GM19452 (cell line): ENCODE results near the gene TDRD15.
"Not testable (repeated sequence)": the region's sequence is repeated elsewhere in the genome, so short reads cannot be mapped to it uniquely, and the experiment has no call there.

Experiments used
- ATAC-seq: cut with Tn5 transposase; IDR thresholded peaks from one replicate; pipeline ENCODE4 v1.9.1; 2021; ENCODE audit not compliant: unreplicated experiment

Gene TDRD15

DNA sequence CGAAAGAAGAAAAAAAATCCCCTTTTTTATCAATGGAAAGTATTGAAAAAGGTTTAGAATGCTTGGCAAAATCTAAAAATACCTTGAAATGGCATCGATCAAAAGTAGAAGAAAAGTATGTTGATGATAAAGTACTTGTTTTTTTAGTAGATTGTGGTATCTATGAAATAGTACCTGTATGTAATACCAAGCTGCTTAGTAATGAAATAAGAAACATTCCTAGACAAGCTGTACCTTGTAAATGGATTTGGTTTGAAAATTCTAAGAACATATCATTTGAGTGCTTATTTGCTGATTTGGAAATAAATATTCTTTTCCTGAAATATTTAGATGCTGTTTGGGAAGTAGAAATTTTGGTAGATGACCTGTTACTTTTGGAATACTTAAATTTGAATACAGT is 18.4 kb downstream of the TDRD15 start:
- no peak for ATAC-seq

DNA sequence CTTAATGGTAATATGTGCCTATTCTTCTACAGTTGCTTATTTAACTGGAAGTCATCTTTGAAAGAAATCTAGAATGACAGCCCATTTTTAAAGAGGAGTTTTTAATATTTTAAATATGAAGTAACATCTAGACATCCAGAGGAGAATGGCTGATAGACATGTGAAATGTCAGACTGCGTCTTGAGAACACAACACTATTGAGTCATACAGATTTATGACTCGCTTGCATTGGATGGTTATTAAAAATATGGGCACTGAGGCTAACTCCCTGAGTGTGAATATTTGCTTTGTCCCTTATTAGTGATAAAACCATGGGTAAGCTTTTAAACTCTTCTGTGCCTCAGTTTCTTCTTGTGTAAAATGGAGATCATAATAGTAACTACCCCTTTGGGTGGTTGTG is 22.9 kb downstream of the TDRD15 start:
- no peak for ATAC-seq

DNA sequence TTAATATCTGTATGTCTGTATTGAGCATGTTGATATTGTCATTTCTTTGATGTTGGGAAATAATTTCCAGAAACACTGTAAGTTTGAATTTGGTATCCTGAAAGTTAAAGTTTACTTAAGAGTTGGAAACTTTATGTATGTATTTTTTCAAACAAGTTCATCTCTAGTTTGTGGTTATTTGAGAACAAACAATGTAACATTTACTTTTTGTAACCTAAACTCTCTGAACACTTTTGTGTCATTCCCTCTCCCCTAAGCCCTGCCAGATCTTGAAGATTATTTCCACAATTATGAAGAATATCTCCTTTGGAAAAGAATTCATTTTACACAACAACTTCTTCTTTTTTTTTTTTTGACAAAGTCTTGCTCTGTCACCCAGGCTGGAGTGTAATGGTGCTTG is 24.9 kb downstream of the TDRD15 start:
- ATAC-seq: no peak

DNA sequence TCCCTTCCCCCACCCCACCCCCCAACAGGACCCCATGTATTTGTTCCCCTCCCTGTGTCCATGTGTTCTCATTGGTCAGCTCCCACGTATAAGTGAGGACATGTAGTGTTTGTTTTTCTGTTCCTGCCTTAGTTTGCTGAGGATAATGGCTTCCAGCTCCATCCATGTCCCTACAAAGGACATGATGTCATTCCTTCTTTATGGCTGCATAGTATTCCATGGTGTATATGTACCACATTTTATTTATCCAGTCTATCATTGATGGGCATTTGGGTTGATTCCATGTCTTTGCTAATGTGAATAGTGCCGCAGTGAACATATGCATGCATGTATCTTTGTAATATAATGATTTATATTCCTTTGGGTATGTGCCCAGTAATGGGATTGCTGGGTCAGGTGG is 27.5 kb downstream of the TDRD15 start:
- not testable (repeated sequence) for ATAC-seq

DNA sequence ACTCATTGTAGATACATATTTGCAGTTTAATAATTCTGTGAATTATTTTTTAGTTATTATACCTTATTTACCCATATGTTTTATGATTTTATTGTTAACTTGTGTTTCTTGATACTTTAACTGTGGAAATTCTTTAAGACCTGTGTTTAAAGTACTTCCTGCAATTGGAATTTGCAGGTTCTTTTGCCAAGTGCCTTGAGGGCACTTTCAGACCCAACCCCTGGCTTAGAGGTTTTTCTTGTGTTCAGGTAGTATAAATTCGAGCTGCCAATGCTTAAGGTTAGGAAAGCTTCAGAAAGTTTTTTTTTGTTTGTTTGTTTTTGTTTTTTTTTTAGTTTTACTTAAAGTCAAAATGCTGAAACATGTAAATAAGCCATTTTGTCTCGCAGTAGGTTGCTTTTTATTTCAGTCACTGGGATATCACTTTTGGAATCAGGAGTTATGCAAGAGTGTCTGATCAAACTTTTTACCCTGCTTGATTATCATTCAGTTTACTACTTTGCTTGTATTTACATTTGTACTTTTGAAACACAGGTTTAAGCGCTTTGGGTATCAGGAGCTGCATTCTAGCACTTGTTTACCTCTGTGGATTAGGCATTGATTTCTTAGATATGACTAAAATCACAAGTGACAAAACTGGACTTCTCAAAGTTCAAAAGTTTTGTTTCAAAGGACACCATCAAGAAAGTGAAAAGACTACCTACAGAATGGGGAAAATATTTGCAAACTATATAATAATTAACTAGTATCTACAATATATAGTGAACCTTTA is 31.8 kb downstream of the TDRD15 start:
- ATAC-seq: no peak

DNA sequence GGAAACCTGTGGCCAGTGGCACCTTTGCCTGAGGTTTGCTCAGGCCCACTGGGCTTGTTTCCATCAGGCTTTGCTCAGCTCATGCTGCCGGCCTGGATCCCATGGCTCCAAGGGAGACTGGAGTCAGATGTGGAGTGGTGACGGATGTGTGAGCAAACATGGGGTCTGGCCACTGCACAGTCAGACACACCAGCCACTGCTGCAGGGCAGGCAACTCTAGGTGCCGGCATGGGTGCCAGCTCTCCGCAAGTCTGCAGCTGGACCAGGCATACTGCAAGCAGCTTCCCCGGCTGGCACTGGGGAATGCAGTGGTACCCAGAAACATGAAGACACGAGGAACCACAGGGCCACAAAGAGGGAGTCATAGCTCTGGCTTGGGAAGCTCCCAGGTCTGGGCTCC is 37.4 kb downstream of the TDRD15 start:
- ATAC-seq: no peak

DNA sequence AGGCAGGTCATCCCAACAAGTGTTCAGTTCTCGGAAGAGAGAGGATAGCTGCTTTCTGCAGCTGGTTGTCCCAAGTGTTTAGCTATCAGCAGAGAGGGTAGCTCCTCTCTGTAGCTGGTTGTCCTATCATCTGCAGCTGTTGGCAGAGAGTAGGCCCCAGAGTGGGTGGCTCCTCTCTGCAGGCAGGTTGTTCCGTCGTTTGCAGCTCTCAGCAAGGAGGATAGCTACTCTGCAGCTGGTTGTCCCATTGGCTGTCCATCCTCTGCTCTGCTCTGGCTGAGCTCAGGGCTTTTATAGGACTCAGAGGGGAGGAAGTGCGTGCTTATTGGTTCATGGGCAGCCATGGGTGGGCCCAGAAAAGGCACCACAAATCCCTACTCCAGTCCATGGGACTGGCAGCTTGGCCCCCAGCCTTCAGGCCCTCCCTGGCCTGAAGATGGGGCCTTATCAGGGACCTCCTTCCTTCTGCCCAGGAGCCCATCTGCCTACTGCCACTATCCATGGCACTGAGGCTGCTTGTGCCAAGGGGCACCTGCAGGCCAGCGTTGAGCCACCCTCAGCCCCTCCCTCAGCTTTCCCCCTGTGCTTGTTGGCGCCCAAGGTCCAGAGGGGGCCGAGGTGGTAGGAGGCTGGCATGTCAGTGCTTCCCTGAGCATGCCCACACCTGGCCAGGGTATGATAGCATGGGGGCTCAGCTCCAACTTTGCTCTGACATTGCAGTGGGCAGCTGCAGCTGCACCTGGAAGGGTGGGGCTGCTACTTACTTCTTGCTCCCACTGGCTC is 38.3 kb downstream of the TDRD15 start:
- no peak for ATAC-seq

DNA sequence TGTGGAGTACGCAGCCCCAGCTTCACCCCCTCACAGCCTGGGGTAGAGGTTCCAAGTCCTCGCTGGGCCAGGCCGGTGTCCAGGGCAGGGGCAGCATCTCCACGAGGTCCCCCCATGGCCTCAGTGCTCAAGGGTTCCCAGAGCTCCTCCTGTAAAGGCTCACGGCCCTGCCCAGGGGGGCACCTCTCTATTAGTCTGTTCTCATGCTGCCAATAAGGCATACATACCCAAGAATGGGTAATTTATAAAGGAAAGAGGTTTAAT is 38.8 kb downstream of the TDRD15 start:
- ATAC-seq: no peak

DNA sequence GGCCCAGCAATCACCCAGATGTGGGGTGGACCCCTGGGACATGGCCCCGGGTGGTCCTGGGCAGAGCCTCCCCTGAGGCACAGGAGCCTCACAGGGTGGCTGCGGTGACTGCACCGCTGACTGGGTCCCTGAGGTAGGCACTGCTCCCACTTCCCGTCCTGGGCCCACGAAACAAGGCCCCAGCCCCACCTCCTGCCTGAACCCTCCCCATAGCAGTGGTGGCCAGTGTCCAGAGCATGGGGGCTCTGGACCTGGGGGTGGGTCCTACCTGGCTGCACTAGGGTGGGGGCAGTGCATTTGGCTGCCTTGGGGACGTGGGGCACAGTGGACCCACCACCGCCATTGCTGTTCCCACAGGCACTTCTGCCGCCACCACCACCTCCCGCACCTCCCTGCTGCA is 39.4 kb downstream of the TDRD15 start:
- no peak for ATAC-seq

DNA sequence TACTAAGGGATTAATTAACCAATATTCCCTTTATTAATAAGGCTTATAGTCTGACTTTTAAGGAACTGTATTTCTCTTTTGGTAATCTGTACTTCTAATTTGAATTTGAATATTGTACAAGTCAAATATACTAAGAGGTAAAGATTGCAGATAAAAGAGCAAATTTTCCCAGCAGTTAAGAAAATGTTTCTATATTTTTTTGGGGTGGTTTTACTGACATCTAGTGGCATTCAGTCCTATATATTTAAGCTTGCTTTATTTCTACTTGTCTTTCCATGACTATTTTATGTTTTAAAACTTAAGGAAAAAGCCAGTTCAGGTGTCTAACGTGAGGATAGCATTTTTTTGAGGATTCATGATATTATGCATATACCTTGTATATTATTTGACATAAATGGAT is 41.6 kb downstream of the TDRD15 start:
- no peak for ATAC-seq

DNA sequence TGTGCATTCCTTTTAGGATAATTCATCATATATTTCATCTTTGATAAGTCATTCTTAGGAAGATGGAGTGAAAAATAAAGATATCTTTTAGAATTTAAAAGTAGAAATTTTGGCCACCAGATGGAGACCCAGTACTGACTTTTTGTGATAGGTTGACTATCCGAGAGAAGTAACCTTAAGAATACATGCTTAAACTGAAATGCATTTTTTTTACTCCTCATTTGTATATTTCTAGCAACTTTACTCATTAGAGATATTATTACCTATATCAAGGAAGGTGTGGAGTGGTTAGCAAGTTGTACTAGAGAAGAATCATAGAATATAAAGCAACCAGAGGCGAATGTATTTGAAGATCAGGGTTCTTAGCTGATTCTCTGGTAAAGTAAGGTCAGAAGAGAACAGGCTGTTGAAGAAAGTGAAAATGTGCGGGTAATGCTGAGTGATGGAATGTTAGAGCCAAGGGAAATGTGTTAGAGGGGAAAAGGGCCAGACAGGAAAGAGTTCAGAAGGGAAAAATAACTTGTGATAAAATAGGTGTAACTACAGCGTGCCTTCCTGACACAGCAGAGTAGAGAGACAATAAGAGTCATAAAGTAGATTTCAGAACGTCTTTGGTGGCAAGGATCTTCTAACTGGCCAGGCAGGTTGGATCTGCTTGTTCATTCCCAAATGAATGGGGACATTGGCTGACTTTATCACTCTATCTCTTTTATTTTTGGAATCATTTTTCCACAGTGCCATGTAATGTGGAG is 52.3 kb downstream of the TDRD15 start:
- no peak for ATAC-seq

DNA sequence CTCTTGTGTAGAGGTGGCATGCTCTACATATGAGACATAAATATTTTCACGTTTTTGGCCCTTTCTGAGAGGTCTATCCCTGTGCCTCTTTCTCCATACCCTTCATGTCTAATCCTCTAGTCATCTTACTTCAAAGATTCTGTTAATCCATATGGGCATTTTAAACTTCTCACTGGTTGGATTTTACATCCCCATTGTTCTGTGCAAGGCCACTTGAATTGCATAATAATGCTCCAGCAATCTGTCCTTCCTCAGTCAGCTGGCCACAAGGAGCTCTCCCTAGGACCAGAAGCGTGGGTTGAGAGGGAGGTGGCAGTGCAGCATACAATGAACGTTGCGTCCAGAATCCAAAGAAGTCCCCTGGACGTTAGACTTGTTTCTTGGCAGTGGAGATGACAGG is 58.2 kb downstream of the TDRD15 start:
- no peak for ATAC-seq

DNA sequence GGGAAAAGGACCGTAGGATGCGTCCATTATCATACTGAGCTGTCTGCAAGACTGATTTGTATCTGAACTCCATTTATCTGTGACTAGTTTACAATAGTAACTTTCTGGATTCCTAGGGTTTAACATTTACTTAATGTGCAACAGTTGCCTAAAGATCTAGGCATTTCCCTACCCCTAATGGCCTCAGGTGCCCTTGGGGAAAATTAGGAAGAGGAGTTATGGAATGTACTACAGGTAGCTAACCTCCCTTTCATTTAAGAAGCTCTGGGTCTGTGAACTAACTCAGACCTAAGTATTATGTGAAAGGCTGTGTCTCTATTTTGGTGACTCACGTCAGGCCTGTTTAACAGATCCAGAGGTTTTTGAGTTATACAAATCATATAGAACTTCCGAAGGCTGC is 59.5 kb downstream of the TDRD15 start:
- ATAC-seq: no peak

DNA sequence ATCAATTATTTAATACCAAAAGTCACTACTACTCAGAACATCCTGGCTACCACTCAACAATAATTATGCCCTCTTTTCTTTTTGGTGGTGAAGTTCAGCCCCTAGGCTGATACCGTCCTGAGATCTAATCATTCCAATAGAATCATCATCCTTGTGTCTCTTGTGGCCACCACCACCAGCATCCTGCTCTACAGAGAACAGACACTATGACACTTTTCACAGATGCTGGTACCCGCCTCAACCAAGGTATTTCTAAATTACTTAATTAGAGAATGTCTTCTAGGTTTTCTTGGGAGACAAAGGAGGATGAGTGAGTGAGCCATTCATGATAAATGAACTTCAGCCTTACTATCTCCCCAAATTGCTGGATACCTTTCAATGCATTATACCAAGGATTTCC is 60.0 kb downstream of the TDRD15 start:
- no peak for ATAC-seq

DNA sequence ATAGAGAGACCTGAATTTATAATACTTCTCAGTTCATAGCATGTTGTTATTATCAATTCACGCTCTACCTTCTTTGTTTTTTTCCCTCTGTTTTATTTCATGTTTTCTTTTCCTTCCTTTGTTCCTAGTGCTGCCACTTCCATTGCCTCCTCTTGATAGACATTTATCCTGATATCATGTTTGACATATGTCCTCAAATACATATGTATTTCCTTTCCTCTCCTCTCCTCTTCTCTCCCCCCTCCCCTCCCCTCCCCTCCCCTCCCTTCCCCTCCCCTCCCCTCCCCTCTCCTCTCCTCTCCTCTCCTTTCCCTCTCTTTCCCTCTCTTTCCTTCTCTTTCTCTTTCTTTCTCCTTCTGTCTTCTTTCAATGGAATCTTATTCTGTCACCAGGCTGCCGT is 67.8 kb downstream of the TDRD15 start:
- no peak for ATAC-seq
